Measurements from ENCODE around the gene WASF2. TPM values are rescaled to one million over a fixed set of nuclear protein-coding genes. Genes with fewer than 3 reads are reported as not detected.

Gene WASF2
- total and polyA plus RNA-seq, 2 of the 8 experiments (the other 6 are each of a cell fraction or from before 2014, with no cell fraction given) = 32.1 to 86.6 TPM

GRCh38 chr1:27380224-27380623 lies 109.7 kb downstream of the WASF2 start:
- Histone ChIP-seq H3K4me2 (ENCODE audit: insufficient read depth in 1 of 2, low read depth in 2 of 2, low read length in 2 of 2) (no peak overlapping the region), H3K4me1 (replicated peaks in 1 of 4; ENCODE audit: control insufficient read depth in 3 of 4, insufficient read depth in 4 of 4, low read length in 3 of 4) (peaks cover 0 to 7% (median 0%) of the 10 kb centered on the region in 4 experiments; a peak in 2 of 7 replicates), H3K27ac (ENCODE audit: low read depth, low read length) (no peak overlapping the region), H3K27me3 (replicated peaks in 1 of 4; ENCODE audit: control insufficient read depth in 3 of 4, extremely low read depth in 1 of 4, insufficient read depth in 3 of 4, low read length in 3 of 4) (peaks cover 0 to 16% (median 9%) of the 10 kb centered on the region in 4 experiments; a peak in 6 of 7 replicates), H3K79me1 (ENCODE audit: low read depth, low read length) (no peaks in the 10 kb centered on the region), H3K9ac (replicated peaks in 1 of 4; ENCODE audit: extremely low read depth in 1 of 4, low read depth in 3 of 4, low read length in 3 of 4) (no peak overlapping the region), H4K20me1 (replicated peaks in 1 of 2; ENCODE audit: control insufficient read depth in 1 of 2, insufficient read depth in 2 of 2, low read length in 2 of 2) (no peaks in the 10 kb centered on the region), H2BK120ac (replicated peaks; ENCODE audit: low read depth, low read length) (no peak overlapping the region), H2AFZ (ENCODE audit: low read length) (no peak overlapping the region), H3K18ac (ENCODE audit: extremely low read depth, low read length) (no peak overlapping the region), H3K4me3 (ENCODE audit: extremely low read depth in 1 of 4, insufficient read depth in 2 of 4, low read depth in 3 of 4, low read length in 4 of 4) (no peak overlapping the region), H2BK15ac (ENCODE audit: low read length) (peak overlapping the region; percentile 97; the same call in 1 of the 2 replicates), H4K91ac (replicated peaks; ENCODE audit: insufficient read length, low read length) (no peak overlapping the region), H3K14ac (ENCODE audit: insufficient read length) (no peak overlapping the region), H3K23me2 (ENCODE audit: low read depth, low read length) (peaks cover 4% of the 10 kb centered on the region; the same call in 1 of the 2 replicates), H3K36me3 (ENCODE audit: control insufficient read depth in 2 of 4, insufficient read depth in 4 of 4, low read length in 3 of 4) (no peaks in the 10 kb centered on the region), H3K9me3 (ENCODE audit: insufficient read depth in 2 of 2, low read depth in 1 of 2, low read length in 1 of 2) (no peaks in the 10 kb centered on the region), H3K23ac (ENCODE audit: insufficient read length) (no peak overlapping the region), H2BK5ac (ENCODE audit: low read depth, low read length) (no peak overlapping the region), H2BK20ac (ENCODE audit: low read length) (no peak overlapping the region), H3K4ac (replicated peaks; ENCODE audit: insufficient read length, low read depth, low read length) (no peak overlapping the region), H4K5ac (ENCODE audit: insufficient read length, low read depth, low read length) (no peak overlapping the region), H2BK12ac (ENCODE audit: low read depth, low read length) (no peak overlapping the region), H2AK5ac (ENCODE audit: low read depth, low read length) (no peak overlapping the region), H4K8ac (ENCODE audit: extremely low read depth, insufficient read depth, low read length) (no peak overlapping the region), H3K56ac (replicated peaks; ENCODE audit: insufficient read length, low read depth, low read length) (no peak overlapping the region), H3K79me2 (ENCODE audit: control insufficient read depth in 1 of 2, insufficient read depth in 2 of 2, low read length in 2 of 2) (no peaks in the 10 kb centered on the region)
- WGBS, 2 experiments (ENCODE audit: extremely low coverage in 1 of 2, insufficient coverage in 1 of 2, insufficient read length in 1 of 2, insufficient replicate concordance in 2 of 2, low coverage in 1 of 2, low lambda C conversion rate in 2 of 2, missing lambda C conversion rate in 1 of 2) = 88% methylated on average over 4 of the region's 4 CpGs; no CpG with 5 or more reads in 1 of the 2 experiments
- DNase-seq (ENCODE audit: low read depth in 1 of 2, low spot score in 2 of 2) (no peak), FAIRE-seq (no peak)
- ChIA-PET CTCF (ENCODE audit: partially characterized antibody) (interaction anchor here (1.0 to 18.9 kb wide), 7 partner anchors 7 to 81 kb away, joined by 3 to 625 read pairs (median 9); partner anchors contain the start of genes FCN3, GPR3 and MAP3K6), POLR2A (ENCODE audit: partially characterized antibody) (interaction anchor here (1.1 to 1.3 kb wide), 2 partner anchors 12 to 143 kb away, joined by 3 to 4 read pairs; no protein-coding TSS in a partner anchor)
- TF ChIP-seq HDAC2 (IDR thresholded peaks at IDR 0.05; ENCODE audit: borderline replicate concordance in 1 of 2, low read depth in 2 of 2, low read length in 2 of 2) (no peak), SIN3A (conservative IDR thresholded peaks at IDR 0.05 in 1 of 2, IDR thresholded peaks at IDR 0.05 in 1 of 2; ENCODE audit: low read depth in 1 of 2, low read length in 2 of 2) (no peak), USF2 (IDR thresholded peaks at IDR 0.05; ENCODE audit: low read length) (no peak), RNF2 (IDR thresholded peaks at IDR 0.05; ENCODE audit: borderline replicate concordance, low read depth, low read length, missing control alignments, poor library complexity, severe bottlenecking) (no peak), MAX (IDR thresholded peaks at IDR 0.05) (no peak), JUND (IDR thresholded peaks at IDR 0.05; ENCODE audit: low read length) (no peak), POLR2AphosphoS5 (IDR thresholded peaks at IDR 0.05; ENCODE audit: low read depth, low read length) (no peak), YY1 (IDR thresholded peaks at IDR 0.05; ENCODE audit: low read depth, low read length) (no peak), SRF (IDR thresholded peaks at IDR 0.05; ENCODE audit: low read depth, low read length) (no peak), CREB1 (IDR thresholded peaks at IDR 0.05) (no peak)

Measured in H1 (cell line).